ELR (cell line): ENCODE data around the gene HS6ST2.
A peak's percentile ranks its signal among the peaks of the same experiment; 100 is the strongest.

Experiments
- DNase-seq: peaks from one replicate; pipeline ENCODE4 v3.0.0-alpha.2; 2015; ENCODE audit warnings: low read depth

The HS6ST2 gene

DNA sequence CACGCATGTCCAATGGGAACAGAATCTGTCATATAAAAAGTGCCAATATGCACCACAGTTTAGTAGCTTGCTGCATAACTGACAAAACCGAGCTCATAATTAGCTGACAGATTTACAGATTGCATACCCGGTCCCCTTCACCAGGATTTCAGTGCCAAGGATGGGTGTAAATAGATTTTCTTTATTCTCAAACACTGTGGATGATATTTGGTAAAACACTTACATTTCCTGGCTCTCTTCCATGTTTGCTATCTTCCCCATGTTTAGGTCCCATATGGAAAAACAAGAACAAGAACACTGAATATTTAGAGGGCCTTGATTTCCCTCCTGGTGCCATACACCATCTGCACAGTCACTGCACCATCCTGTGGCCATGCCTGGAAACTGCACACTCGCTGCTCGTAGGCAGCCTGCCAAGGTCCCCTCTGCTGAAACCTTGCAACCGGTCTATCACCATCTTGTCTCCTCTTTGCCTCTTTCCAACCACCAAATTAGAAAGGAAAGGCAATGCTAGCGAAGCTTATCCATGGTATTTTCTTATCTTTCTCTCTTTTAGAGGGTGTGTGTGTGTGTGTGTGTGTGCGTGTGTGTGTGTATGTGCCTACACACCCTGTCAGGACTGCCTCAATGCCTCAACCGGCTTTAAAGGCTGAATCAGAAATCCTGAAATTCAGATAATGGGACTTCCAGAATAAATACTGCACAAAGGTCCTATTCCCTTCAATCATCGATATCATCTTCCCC lies 345.4 kb downstream of the HS6ST2 start:
- peak; percentile 2 for DNase-seq

DNA sequence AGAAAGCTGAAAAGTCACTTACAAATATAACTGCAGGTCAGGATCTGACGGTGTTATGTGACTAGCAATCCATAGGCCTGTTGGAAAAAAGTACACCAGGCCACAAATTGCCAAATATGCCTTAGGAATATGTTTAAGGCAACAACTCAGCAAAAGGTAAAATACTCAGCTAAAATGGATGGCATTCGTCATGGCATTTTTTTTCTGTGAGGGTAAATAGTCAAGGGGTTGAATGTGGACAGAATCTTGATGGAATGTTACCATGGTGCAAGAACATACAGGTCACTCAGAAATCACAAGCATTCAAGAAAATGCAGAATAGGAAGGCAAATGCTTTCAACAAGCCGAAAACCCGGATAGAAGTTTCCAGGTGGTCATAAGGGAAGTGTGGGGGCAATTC lies 347.9 kb downstream of the HS6ST2 start:
- no peak for DNase-seq

DNA sequence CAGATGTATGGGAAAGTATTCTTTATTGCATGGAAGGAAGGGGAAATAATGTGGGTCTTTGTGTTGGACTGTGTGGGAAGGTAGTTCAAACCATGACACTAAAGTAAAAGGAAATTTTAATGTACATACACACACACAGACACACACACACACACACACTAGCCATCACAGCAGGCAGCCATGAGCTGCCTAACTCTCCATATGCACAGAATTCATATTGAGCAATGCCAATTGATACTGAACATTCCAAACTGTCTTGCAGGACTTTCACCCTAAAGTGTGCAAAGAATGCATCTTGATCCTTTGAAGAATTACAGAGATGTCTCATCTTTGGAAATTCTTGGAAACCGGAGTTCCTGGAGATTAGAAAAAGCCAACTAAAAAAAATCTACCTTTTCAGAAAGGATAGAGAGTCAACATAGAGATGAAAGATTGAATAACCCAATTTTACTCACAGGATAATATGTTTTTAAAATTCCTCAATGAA lies 349.0 kb downstream of the HS6ST2 start:
- no peak for DNase-seq

DNA sequence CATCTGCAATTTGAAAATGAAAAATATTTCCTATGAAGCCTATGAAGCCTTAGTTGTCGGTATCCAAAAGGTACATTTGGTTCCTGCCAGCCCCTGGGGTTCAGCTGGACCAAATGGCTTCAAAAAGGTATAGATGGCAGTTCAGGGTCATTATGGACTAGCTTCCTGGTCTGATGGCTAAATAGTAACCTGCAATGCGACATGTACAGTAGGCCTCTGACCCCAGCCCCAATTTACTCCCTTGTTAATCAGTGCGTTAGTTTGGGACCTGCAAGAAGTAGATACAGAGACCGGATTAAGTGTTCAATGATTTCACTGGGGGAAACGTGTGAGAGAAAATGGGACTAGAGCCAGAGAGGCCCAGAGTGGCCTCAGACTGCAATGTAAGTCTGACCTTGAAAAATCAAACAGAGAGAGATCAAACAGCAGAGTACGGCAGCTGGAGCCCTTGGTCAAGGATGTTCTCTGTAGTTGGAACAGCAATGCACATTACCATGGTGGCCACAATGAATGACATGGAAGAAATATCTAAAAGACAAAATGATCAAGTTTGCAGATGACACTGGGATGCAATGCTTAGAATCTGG lies 354.6 kb downstream of the HS6ST2 start:
- DNase-seq = no peak

DNA sequence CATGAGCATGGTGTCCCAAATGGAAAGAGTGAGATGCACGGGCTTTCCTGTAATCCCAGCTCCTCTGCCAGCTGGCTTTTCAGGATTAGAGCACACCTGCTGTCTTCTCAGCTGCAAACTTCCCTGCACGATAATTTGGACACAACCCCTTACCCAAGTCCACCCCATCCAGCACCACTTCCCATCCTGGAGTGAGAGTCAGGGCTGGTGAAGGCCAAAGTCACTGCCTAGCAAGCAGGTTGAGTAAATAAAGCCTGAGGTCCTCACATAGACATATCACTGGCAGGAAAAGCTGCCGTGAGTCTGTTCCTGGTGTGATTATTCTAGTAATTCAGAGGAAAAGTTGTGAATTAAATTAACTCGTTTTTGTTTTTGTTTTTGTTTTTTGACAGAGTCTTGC lies 355.7 kb downstream of the HS6ST2 start:
- no peak for DNase-seq

DNA sequence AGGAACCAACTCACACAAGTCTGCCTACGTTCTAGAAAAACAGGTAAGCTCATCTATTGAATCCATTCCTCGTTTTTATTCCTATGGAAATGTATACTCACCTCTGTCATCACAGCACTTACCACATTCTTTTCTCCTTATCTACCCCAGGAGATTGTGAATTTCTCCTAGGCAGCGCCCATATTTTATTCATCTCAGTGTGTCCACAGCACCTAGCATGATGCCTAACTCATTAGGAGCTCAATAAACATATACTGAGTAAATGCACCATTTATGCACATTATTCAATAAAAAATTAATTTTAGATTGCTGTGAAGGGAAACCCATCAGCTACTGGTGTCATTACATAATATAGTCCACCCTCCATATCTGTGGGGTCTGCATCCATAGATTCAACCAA lies 363.4 kb downstream of the HS6ST2 start:
- DNase-seq = no peak

DNA sequence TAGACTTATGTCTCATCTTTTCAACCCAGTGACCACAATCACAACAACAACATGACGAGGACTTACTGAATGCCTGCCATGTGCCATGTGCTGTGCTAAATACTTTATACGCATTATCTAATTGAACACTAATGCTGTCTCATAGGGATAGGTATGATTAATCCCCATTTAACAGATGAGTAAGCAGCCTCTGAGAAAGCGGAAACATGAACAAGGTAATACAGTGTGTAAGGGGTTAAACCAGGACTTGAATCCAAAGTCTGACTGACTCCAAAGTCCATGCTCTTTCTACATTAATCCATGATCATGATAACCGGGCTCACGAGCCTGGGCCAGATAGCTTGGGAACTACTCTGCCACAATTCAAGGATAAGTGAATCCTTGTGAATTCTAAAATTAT lies 364.3 kb downstream of the HS6ST2 start:
- peak; percentile 0 for DNase-seq

DNA sequence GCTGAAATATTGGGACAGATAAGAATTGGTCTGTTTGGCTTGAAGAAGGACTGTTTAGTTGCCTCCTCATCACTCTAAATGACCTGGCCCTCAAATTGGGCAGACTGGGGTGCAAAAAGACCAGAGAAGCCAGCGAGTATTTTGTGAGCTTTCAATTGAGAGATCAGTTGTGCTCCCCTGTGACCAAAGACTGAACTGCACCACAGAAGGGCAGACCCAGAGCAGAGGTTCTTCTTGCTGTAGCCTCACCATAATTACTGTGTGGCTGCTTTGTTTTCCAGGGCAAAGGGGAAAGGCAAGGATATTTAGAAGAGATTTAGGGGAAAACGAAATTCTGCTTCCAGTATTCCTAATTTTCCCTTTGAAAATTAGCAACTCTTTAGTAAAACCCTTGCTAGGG lies 365.5 kb downstream of the HS6ST2 start:
- DNase-seq = no peak

DNA sequence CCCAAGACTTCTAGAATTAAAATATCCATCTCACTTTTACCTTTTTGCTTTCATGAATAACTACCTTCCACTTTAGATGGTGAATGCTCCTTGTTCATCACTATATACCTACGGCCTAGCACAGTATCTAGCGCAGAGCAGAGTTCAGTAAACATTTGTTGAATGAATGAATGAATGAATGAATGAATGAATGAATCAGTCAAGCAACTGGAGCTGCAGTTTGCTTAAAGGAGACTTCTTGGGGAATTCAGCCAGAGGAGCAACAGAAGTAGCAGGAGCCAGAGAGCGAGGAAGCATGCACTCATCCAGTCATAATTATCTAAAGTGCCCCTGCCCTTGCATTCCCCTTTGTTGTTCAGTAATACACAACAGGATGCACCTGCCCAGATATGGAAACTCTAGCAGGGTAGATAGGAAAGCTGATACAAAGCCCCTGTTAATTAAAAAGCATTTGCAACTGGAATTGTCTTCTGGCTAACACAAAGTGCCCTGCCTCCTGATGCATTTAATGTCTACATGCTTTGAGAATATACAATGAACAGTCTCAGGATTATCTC lies 366.6 kb downstream of the HS6ST2 start:
- DNase-seq = no peak

DNA sequence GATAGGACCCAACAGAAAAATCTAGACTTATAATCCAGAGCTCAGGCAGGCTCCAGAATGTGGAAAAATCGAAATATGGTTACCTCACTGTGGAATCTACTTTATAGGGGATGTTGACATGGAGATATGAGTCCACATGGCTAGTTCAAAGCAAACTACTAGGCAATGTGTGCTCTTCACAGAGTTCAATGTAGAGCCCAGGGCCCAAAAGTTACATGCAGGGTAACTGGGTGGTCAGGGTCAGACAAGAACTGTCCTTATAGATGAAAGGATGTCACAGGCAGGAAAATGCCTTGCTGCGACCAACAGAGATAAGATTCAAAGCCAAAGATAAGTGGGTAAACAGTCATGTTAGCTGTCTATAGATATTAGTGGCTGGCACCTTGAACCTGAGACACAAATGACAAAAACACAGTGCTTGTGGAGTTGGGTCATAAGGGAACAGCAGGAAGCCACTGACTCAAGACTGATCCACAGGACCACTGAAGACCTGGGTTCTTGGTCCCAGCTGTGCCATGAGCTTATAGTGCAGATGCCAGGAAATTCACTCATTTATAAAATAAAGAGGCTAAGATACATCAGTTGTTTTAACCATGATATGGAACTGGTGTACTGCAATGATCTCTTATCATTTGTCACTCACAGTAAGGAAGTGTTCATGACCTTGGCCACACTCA lies 367.9 kb downstream of the HS6ST2 start:
- no peak for DNase-seq

DNA sequence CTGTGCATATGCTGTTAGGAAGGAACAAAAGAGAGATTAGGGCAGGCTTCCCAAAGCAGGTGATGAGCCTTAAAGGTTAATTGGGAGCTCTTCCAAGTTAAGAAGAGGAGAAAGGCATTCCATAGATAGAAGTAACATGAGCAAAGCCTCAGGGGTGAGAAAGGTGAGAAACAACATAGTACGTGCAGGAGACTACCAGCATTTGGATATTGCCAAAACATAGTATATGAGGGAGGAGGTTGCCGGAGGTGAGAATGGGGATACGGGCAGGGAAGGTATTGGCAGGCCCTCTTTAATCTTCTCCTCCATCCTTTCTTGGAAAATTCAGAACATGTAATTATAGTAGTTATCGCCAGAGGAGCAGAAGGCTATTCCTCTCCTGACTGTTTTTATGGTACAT lies 373.5 kb downstream of the HS6ST2 start:
- no peak for DNase-seq

DNA sequence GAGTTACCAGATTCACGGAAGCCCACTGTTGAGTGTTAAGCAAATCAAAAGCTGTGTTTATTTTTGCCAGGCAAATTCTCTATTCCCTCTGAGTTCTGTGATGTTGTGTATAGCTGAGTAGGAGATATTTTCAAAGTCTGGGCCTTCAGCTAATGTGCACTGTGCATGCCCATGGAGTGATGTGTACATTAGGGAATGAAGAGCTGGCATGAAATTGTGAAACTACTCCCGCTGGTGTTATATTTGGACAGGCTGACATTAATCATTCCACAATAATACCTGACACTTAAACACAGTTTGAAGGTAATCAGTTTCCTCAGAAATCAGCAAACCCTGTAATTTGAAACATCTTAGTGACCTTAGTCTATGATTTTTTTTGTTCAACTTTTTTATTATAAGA lies 381.5 kb downstream of the HS6ST2 start:
- no peak for DNase-seq
